Astrocyte (in vitro differentiated cells and primary cell): ENCODE data around the gene GSTM2. TPM values are rescaled to one million over a fixed set of nuclear protein-coding genes. Genes with fewer than 3 reads are reported as not detected.

ENCODE experiments used
- DNase-seq: peaks from one replicate; pipeline ENCODE4 v3.0.0-alpha.2; 2010; ENCODE audit warnings: low read depth
- FAIRE-seq: peaks from 2 replicates; lab custom pipeline; 2011; peaks lifted over from hg19 to GRCh38; lab: Jason Lieb, UNC
- H2AFZ ChIP-seq: 2 replicates; pipeline ENCODE4 v1.6.0; 2012; ENCODE audit warnings: low read depth, low read length, inconsistent platforms
- H3K27ac ChIP-seq: 2 replicates; pipeline ENCODE4 v1.5.1; 2011; ENCODE audit warnings: low read depth, low read length, inconsistent platforms
- H3K27me3 ChIP-seq: 2 replicates; pipeline ENCODE4 v1.6.0; 2011; ENCODE audit warnings: low read length, inconsistent platforms; ENCODE audit not compliant: insufficient read depth
- H3K36me3 ChIP-seq: 2 replicates; pipeline ENCODE4 v1.5.1; 2011; ENCODE audit warnings: low read length, inconsistent platforms; ENCODE audit not compliant: insufficient read depth
- H3K4me1 ChIP-seq: 2 replicates; pipeline ENCODE4 v1.5.1; 2011; ENCODE audit warnings: low read length, inconsistent platforms; ENCODE audit not compliant: insufficient read depth
- H3K4me2 ChIP-seq: 2 replicates; pipeline ENCODE4 v1.6.0; 2012; ENCODE audit warnings: low read length, inconsistent platforms
- H3K4me3 ChIP-seq: 2 replicates; pipeline ENCODE4 v1.5.1; 2011; ENCODE audit warnings: low read depth, mild to moderate bottlenecking, low read length, inconsistent platforms; ENCODE audit not compliant: insufficient read depth
- H3K79me2 ChIP-seq: 2 replicates; pipeline ENCODE4 v1.6.0; 2012; ENCODE audit warnings: mild to moderate bottlenecking, low read length, inconsistent platforms; ENCODE audit not compliant: insufficient read depth
- H3K9ac ChIP-seq: 2 replicates; pipeline ENCODE4 v1.6.0; 2012; ENCODE audit warnings: mild to moderate bottlenecking, low read length, inconsistent platforms
- H3K9me3 ChIP-seq: 2 replicates; pipeline ENCODE4 v1.5.1; 2012; ENCODE audit warnings: low read depth, mild to moderate bottlenecking, low read length, inconsistent platforms; ENCODE audit not compliant: insufficient read depth
- H4K20me1 ChIP-seq: 2 replicates; pipeline ENCODE4 v1.6.0; 2012; ENCODE audit warnings: low read length, inconsistent platforms; ENCODE audit not compliant: insufficient read depth
- H3K27ac Mint-ChIP-seq: one replicate; pipeline ENCODE4 v1.8.0; 2021; ENCODE audit warnings: mild to moderate bottlenecking, mixed read lengths; ENCODE audit not compliant: unreplicated experiment
- H3K27me3 Mint-ChIP-seq: one replicate; pipeline ENCODE4 v1.8.0; 2021; ENCODE audit warnings: low read depth, mixed read lengths; ENCODE audit not compliant: unreplicated experiment
- H3K36me3 Mint-ChIP-seq: one replicate; pipeline ENCODE4 v1.8.0; 2021; ENCODE audit warnings: low read depth, mixed read lengths; ENCODE audit not compliant: unreplicated experiment
- H3K4me1 Mint-ChIP-seq: one replicate; pipeline ENCODE4 v1.8.0; 2021; ENCODE audit warnings: low read depth, mixed read lengths; ENCODE audit not compliant: unreplicated experiment
- H3K4me3 Mint-ChIP-seq: one replicate; pipeline ENCODE4 v1.8.0; 2021; ENCODE audit warnings: mild to moderate bottlenecking, moderate library complexity, mixed read lengths; ENCODE audit not compliant: unreplicated experiment
- H3K9me3 Mint-ChIP-seq: one replicate; pipeline ENCODE4 v1.8.0; 2021; ENCODE audit warnings: mild to moderate bottlenecking, mixed read lengths; ENCODE audit not compliant: unreplicated experiment
- EZH2 ChIP-seq: IDR thresholded peaks from 2 replicates; pipeline ENCODE4 v1.6.1; 2012; ENCODE audit warnings: mild to moderate bottlenecking, low read length, inconsistent platforms; ENCODE audit not compliant: insufficient read depth
- total RNA-seq: library from RNA; stranded (reverse); gene quantifications from 2 replicates; pipeline ENCODE4 v1.2.1, GENCODE V29; 2021
- TF ChIP-seq, protein P1 (sequence below): IDR thresholded peaks from 2 replicates; pipeline ENCODE4 v1.5.1; 2011; ENCODE audit warnings: low read depth, mild to moderate bottlenecking, inconsistent platforms, low read length, moderate library complexity; ENCODE audit not compliant: insufficient read depth

Gene GSTM2
- total RNA-seq, 1 donor from 2014 or later = 13.4 TPM

DNA sequence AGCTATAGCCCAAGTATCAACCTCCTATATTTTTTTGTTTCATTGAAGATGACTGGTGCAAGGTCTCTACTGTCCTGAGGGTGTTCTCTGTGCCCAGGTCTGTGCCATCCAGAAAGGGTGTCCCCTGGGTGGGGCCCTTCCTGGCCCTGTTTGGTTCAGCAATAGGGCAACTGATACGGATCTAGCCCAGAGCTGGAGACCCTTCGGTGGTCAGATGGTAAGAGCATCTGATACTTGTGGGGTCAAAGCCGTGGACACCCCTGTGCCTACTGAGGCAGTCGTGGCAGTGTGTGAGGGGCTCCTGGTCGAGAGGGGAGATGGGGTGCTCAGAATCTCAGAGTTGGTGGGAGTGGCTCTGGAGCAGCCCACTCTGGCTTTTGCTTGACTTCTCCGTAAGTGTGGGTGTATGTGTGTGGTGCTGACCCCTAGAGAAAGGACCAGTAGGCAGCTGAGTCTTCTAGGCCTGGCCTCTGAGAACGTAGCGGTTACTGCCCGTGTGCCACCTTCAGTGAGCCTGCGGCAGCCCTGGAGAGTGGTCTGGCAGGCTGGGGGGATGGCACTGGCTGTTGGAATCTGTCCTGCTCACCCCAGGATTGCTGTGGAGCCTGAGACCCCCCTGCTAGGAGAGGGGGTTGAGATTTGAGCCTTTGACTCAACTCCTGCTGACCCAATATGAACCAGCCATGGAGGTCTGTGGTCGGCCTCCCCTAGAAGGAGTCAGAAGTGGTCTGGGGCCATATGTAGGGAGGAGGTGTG is 45.5 kb upstream of the GSTM2 start:
- Histone ChIP-seq H3K4me1 (peaks cover 37% of the 10 kb centered on the region), H3K4me2 (peak overlapping the region; percentile 93), H3K9ac (peak overlapping the region; percentile 97), H3K9me3 (no peaks in the 10 kb centered on the region), H3K36me3 (no peaks in the 10 kb centered on the region), H3K79me2 (peaks cover 75% of the 10 kb centered on the region), H2AFZ (no peak overlapping the region), H3K27ac (no peak overlapping the region), H3K27me3 (no peaks in the 10 kb centered on the region), H4K20me1 (peaks cover 58% of the 10 kb centered on the region), H3K4me3 (peak overlapping the region; percentile 79)
- peak overlapping the region; percentile 99 for H3K4me3 Mint-ChIP-seq
- H3K27ac Mint-ChIP-seq = peak overlapping the region; percentile 73
- FAIRE-seq = no peak
- H3K36me3 Mint-ChIP-seq = peaks cover 12% of the 10 kb centered on the region
- H3K4me1 Mint-ChIP-seq = peaks cover 40% of the 10 kb centered on the region
- DNase-seq = no peak
- H3K9me3 Mint-ChIP-seq = peaks cover 2% of the 10 kb centered on the region
- TF ChIP-seq EZH2 = no peak
- TF ChIP-seq, protein P1, sequence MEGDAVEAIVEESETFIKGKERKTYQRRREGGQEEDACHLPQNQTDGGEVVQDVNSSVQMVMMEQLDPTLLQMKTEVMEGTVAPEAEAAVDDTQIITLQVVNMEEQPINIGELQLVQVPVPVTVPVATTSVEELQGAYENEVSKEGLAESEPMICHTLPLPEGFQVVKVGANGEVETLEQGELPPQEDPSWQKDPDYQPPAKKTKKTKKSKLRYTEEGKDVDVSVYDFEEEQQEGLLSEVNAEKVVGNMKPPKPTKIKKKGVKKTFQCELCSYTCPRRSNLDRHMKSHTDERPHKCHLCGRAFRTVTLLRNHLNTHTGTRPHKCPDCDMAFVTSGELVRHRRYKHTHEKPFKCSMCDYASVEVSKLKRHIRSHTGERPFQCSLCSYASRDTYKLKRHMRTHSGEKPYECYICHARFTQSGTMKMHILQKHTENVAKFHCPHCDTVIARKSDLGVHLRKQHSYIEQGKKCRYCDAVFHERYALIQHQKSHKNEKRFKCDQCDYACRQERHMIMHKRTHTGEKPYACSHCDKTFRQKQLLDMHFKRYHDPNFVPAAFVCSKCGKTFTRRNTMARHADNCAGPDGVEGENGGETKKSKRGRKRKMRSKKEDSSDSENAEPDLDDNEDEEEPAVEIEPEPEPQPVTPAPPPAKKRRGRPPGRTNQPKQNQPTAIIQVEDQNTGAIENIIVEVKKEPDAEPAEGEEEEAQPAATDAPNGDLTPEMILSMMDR = no peak
- H3K27me3 Mint-ChIP-seq = no peaks in the 10 kb centered on the region

DNA sequence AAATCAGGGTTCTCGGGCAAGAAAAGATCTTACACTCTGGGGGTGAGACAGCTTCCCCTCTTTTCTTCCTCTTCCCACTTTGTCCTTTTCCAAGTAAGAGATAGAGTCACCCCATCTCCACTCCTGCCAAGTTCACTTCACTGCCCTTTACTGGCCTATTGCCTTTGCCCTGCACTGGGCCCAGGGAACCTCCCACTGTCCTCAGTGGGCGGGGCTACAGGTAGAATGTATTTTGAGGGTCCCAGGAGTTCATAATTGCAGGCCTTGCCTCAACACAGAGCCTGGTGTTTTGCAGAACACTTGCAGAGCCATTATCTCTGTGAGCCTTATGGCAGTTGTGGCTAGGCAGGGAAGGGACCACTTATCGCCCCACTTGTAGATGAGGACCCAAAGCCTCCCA is 45.0 kb upstream of the GSTM2 start:
- no peaks in the 10 kb centered on the region for H3K27me3 ChIP-seq
- Mint-ChIP-seq H3K27ac (no peak overlapping the region), H3K27me3 (no peaks in the 10 kb centered on the region), H3K9me3 (no peaks in the 10 kb centered on the region), H3K4me1 (peaks cover 35% of the 10 kb centered on the region), H3K4me3 (peak overlapping the region; percentile 99), H3K36me3 (peaks cover 14% of the 10 kb centered on the region)
- H3K27ac ChIP-seq = no peak overlapping the region
- H3K79me2 ChIP-seq = peaks cover 75% of the 10 kb centered on the region
- peak overlapping the region; percentile 93 for H3K4me2 ChIP-seq
- H3K9me3 ChIP-seq = no peaks in the 10 kb centered on the region
- H4K20me1 ChIP-seq = peaks cover 63% of the 10 kb centered on the region
- H2AFZ ChIP-seq = no peak overlapping the region
- DNase-seq = no peak
- no peak for FAIRE-seq
- peaks cover 5% of the 10 kb centered on the region for H3K36me3 ChIP-seq
- H3K4me3 ChIP-seq = no peak overlapping the region
- H3K4me1 ChIP-seq = peaks cover 31% of the 10 kb centered on the region
- no peak overlapping the region for H3K9ac ChIP-seq
- TF ChIP-seq, protein P1 = no peak
- TF ChIP-seq EZH2 = no peak

DNA sequence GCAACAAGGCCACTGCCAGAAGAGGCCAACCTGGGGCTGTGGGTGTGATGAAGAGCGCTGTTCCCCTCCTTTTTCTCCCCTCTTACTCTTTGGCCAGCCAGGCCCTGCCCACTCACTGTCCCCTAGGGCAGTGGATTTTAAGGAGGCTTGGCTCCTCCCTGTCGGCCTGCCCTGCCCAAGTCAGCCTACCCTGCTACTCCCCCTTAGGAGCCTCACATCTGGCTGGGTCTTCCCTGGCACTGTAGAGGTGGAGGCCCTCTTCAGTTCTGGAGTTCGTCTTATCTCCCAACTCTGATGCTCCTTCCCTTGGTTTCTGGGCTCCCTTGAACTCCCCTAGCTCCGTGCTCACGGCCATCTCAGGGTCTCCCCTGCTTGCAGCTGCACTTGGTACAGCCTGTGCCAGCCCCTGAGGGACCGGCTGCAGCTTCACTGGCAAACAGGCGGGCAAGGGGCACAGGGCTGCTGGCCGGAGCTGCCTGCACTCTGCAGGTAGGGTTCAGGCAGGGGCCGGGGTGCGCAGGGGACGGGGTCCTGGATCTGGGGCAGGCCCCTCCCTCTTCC is 44.2 kb upstream of the GSTM2 start:
- H3K27ac ChIP-seq = no peak overlapping the region
- H3K9ac ChIP-seq = peak overlapping the region; percentile 11

More for the DNA sequence above, 44.2 kb upstream of the GSTM2 start:
- Mint-ChIP-seq H3K36me3 (peaks cover 17% of the 10 kb centered on the region), H3K4me3 (no peak overlapping the region), H3K27me3 (no peaks in the 10 kb centered on the region), H3K27ac (no peak overlapping the region), H3K4me1 (peaks cover 33% of the 10 kb centered on the region), H3K9me3 (no peaks in the 10 kb centered on the region)
- peaks cover 7% of the 10 kb centered on the region for H3K36me3 ChIP-seq
- H3K4me2 ChIP-seq = peak overlapping the region; percentile 93
- H3K4me3 ChIP-seq = no peak overlapping the region
- no peaks in the 10 kb centered on the region for H3K9me3 ChIP-seq
- H2AFZ ChIP-seq = no peak overlapping the region
- no peak for DNase-seq
- TF ChIP-seq EZH2 = no peak
- TF ChIP-seq, protein P1 = no peak
- no peak for FAIRE-seq
- peaks cover 35% of the 10 kb centered on the region for H3K4me1 ChIP-seq
- H3K79me2 ChIP-seq = peaks cover 75% of the 10 kb centered on the region
- H3K27me3 ChIP-seq = no peaks in the 10 kb centered on the region
- H4K20me1 ChIP-seq = peaks cover 69% of the 10 kb centered on the region
